ENCODE data around the gene SASH1.

- TF ChIP-seq, protein P1, sequence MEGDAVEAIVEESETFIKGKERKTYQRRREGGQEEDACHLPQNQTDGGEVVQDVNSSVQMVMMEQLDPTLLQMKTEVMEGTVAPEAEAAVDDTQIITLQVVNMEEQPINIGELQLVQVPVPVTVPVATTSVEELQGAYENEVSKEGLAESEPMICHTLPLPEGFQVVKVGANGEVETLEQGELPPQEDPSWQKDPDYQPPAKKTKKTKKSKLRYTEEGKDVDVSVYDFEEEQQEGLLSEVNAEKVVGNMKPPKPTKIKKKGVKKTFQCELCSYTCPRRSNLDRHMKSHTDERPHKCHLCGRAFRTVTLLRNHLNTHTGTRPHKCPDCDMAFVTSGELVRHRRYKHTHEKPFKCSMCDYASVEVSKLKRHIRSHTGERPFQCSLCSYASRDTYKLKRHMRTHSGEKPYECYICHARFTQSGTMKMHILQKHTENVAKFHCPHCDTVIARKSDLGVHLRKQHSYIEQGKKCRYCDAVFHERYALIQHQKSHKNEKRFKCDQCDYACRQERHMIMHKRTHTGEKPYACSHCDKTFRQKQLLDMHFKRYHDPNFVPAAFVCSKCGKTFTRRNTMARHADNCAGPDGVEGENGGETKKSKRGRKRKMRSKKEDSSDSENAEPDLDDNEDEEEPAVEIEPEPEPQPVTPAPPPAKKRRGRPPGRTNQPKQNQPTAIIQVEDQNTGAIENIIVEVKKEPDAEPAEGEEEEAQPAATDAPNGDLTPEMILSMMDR (tag by site-specific recombination; IDR thresholded peaks at IDR 0.05): no peak
- TF ChIP-seq ZNF707 (tag by site-specific recombination; IDR thresholded peaks at IDR 0.05) (no peak), ZIC2 (tag by site-specific recombination; IDR thresholded peaks at IDR 0.05) (no peak), ZNF174 (tag by site-specific recombination; IDR thresholded peaks at IDR 0.05) (no peak)
- TF ChIP-seq, protein P2, sequence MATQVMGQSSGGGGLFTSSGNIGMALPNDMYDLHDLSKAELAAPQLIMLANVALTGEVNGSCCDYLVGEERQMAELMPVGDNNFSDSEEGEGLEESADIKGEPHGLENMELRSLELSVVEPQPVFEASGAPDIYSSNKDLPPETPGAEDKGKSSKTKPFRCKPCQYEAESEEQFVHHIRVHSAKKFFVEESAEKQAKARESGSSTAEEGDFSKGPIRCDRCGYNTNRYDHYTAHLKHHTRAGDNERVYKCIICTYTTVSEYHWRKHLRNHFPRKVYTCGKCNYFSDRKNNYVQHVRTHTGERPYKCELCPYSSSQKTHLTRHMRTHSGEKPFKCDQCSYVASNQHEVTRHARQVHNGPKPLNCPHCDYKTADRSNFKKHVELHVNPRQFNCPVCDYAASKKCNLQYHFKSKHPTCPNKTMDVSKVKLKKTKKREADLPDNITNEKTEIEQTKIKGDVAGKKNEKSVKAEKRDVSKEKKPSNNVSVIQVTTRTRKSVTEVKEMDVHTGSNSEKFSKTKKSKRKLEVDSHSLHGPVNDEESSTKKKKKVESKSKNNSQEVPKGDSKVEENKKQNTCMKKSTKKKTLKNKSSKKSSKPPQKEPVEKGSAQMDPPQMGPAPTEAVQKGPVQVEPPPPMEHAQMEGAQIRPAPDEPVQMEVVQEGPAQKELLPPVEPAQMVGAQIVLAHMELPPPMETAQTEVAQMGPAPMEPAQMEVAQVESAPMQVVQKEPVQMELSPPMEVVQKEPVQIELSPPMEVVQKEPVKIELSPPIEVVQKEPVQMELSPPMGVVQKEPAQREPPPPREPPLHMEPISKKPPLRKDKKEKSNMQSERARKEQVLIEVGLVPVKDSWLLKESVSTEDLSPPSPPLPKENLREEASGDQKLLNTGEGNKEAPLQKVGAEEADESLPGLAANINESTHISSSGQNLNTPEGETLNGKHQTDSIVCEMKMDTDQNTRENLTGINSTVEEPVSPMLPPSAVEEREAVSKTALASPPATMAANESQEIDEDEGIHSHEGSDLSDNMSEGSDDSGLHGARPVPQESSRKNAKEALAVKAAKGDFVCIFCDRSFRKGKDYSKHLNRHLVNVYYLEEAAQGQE (tag by site-specific recombination; IDR thresholded peaks at IDR 0.05): no peak
Observed at GRCh38 chr6:148495029-148495428, 152.4 kb downstream of the SASH1 start.

Data from HEK293 (cell line).